GM21528 (cell line): Measurements from ENCODE around the gene ANTXRL.
"Not testable (repeated sequence)": the region's sequence is repeated elsewhere in the genome, so short reads cannot be mapped to it uniquely, and the experiment has no call there.

Source experiments
- ATAC-seq: cut with Tn5 transposase; IDR thresholded peaks from one replicate; pipeline ENCODE4 v1.9.1; 2021; ENCODE audit warnings: mild to moderate bottlenecking, moderate library complexity; ENCODE audit not compliant: unreplicated experiment, low FRiP score

ANTXRL gene

DNA sequence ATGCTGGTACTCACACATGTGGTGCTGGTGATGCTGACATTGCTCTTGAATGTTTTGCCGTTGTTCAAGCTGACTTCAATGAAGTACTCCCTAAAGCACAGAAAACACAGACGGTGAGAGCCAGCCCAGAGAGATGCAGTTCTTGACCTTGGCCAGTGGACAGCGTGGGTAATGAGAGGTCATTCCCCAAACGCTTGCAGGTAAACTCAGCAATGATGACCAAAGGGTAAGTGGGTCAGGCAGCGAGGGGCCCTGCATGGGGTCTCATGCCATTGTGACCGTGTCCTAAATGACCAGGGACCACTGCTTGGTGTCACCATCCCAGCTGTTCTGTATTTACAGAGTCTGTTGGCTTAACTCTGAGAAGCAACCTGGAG, 32.8 kb upstream of the ANTXRL start:
- no peak for ATAC-seq

- ATAC-seq = no peak
Measured at GRCh38 chr10:46254467-46254866, 32.3 kb upstream of the ANTXRL start.

GRCh38 chr10:46255210-46255609, 31.6 kb upstream of the ANTXRL start:
- not testable (repeated sequence) for ATAC-seq

- no peak for ATAC-seq
Measured at GRCh38 chr10:46255801-46256747, 30.7 kb upstream of the ANTXRL start.

- no peak for ATAC-seq
Measured at GRCh38 chr10:46257099-46257498, 29.7 kb upstream of the ANTXRL start.

DNA sequence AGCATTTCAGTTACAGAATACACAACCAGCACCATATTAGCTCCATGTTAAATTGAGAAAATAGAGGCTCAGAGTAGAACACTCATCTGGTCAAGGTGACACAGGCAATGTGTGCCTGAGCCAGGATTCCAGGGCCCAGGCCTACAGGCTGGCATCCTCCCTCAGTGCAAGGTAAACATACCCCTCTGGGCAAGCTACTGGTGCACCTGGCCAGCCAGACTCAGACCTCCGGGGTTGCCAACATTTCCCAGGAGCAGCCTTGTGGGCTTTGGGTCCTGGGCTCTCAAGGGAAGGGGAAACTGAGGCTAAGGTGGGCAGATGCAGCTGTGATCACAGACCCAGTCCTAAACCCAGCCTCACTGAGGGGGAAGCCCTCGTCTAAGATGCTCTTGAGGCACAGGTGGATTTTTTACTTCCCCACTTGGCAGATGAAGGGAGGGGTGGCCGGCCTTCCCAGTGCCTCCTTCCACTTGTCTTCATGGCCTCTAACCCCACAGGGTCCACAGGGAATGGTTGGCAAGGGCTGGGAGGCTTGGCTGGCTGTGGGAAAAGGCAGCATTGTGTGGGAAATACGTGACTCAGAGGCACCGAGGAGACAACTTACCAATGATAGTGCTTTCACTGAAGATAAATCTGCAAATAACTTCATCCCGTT, 23.8 kb upstream of the ANTXRL start:
- not testable (repeated sequence) for ATAC-seq

DNA sequence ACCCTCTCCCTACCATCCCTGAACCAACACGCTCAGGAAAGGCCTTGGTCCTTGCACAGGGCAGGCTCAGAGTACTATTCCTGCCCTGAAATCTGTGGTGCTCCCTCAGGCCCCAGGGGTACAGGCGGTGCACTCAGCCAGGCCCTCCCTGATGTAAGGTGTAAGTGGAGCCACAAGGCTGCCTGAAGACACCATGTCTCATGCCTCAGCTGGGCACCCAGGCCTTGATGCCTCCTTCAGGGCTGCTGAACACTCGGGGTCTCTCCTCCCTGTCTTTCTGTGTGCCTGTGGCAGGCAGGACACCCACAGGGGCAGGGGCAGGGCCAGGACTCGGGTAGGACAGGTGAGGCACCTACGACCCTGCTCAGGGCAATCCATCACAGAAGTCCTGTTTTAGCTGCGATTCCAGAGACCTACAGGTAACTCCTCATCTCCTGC, 22.9 kb upstream of the ANTXRL start:
- no peak for ATAC-seq

DNA sequence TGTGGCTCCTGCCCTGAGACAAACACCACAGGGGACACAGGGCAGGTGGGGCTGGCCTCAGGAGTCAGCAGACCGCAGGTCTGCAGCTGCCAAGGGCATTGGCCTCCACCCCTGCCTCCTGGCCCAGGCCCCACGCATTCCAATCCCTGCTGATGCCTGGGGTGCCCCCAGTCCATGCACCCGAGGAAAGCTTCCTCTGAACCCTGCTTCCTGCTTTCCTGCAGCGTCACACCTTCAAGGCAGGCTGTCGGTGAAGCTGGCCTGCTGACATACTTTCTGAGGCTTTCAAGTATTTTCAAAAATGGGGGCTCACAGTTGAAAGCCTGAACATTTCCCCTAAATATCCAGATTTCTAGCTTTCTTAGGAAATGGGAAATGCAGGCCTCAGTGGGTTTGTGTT, 22.5 kb upstream of the ANTXRL start:
- ATAC-seq = no peak

- ATAC-seq = no peak
Measured at GRCh38 chr10:46264737-46265368, 21.9 kb upstream of the ANTXRL start.

GRCh38 chr10:46265566-46266305, 21.1 kb upstream of the ANTXRL start:
- ATAC-seq = not testable (repeated sequence)

DNA sequence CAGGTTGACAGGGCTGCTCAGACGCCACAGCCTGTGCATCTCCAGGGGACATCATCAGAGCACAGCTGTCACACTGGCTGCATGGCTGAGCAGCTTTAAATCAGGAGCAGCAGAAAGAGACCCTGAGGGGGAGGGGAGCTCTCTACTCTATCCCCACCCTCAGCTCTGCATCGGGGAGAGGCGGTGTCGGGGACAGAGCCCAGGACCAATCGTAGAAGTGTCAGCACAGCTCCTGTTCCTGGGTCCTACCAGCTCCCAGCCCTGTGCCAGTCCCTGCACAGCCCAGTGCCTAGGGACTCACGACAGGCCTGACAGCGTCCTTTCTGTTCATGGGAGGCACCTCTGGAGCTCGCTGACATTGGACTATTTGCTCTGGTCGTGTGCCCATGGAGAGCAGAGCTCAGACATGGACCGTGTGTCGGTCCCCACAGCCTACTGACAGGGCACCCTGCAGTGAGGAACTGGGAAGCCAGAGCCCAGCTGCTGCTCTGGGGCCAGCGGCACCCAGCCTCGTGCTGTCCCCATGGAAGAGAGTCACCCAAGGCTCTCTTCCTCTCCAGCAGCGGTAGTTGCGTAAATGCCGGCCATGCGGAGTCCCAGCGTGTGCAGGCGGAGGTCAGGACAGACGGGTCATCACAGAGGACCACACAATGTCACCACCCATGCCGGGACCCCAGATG, 20.4 kb upstream of the ANTXRL start:
- no peak for ATAC-seq

- no peak for ATAC-seq
Measured at GRCh38 chr10:46267132-46267985, 19.4 kb upstream of the ANTXRL start.

GRCh38 chr10:46268076-46268881, 18.5 kb upstream of the ANTXRL start:
- ATAC-seq = peak; percentile 79

DNA sequence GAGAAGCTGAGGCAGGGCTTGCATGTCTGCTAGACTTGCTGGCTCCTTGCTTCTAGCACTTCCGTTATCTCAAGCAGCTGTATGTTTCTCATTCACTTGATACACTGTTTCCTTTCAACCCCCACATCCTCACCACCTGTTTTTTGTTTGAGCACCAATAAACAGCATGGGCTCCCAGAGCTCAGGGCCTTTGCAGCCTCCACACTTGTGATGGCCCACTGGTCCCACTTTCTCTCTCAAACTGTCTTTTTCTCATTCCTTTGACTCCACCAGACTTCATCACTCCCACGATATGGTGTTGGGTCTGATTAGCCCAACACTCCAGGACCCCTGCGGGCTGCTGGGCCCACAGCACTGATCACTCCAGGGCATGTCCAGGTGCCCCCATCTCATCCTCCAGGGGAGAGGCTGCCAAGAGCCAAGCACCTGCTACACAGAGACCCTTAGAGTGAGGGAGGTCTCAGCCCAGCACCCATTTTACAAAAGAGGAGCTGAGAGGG, 17.2 kb upstream of the ANTXRL start:
- not testable (repeated sequence) for ATAC-seq

GRCh38 chr10:46270086-46270811, 16.5 kb upstream of the ANTXRL start:
- no peak for ATAC-seq

DNA sequence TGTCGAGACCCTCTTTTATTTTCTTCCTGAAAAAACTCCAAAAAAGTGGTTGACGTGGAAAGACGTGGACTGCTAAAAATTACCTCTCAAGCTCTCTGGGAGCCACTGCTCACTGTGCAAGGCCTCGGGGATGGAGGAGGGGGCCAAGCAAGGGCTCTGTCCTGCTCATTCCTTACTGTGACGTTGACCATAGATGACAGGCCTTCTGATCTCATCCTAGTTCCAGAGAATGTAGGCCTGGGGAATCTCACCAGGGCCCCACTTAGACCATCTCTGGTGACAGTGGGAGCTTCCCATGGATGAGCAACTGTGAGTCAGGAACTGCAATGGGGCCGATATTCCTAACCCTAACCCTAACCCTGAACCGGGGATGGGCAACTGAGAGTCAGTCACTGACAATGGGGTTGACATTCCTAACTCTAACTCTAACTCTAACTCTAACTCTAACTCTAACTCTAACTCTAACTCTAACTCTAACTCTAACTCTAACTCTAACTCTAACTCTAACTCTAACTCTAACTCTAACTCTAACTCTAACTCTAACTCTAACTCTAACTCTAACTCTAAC, 15.8 kb upstream of the ANTXRL start:
- ATAC-seq = not testable (repeated sequence)
